GM12872 (cell line): ENCODE results near the gene SVEP1.

Experiments
- CTCF ChIP-seq: IDR thresholded peaks from 3 replicates; pipeline ENCODE4 v1.5.1; 2011; ENCODE audit warnings: low read depth, mild to moderate bottlenecking, low read length, moderate library complexity; ENCODE audit not compliant: insufficient read depth

Gene SVEP1

GRCh38 chr9:110555551-110556331 is 23.8 kb downstream of the SVEP1 start:
- TF ChIP-seq CTCF = no peak

- TF ChIP-seq CTCF = no peak
Observed at GRCh38 chr9:110546411-110546871, 33.1 kb downstream of the SVEP1 start.

GRCh38 chr9:110545705-110546104 is 33.8 kb downstream of the SVEP1 start:
- TF ChIP-seq CTCF = no peak

DNA sequence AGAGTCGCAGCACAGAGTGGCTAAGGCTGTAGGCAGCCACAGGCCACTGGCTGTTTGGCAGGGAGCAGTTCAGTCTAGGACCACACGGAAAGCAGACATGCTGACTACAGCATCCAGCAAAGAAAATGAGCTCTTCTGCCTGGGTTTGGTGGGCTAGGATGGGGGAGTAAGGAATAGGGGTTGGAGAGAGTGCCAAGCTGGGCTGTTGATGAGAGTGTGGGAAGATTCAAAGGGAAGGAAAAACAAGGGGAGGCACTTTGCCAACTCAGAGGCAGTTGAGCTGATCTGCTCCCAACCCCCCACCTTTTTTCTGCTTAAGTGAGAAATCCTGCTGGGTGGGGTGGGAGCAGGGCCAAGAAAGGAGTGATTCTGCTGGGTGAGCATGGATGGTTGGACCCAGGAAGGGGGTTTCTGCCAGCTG is 35.9 kb downstream of the SVEP1 start:
- no peak for TF ChIP-seq CTCF

DNA sequence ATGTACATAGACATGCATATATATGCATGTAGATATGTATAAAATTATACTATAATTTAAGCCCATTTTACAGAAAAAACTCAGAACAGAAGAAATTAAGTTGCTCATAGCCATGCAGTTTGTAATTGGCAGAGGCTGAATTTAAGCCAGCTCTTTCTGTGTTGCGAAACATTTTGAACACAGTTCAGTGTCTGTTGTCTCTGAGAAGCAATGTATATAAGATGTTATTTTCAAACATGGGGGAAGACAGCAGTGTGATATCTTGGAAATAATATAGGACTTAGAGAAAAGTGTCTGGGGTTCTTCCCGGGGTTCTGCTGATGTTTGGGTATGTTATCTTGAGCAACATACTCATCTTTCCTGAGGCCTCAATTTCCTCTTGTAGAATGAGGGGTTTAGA is 37.6 kb downstream of the SVEP1 start:
- no peak for TF ChIP-seq CTCF

DNA sequence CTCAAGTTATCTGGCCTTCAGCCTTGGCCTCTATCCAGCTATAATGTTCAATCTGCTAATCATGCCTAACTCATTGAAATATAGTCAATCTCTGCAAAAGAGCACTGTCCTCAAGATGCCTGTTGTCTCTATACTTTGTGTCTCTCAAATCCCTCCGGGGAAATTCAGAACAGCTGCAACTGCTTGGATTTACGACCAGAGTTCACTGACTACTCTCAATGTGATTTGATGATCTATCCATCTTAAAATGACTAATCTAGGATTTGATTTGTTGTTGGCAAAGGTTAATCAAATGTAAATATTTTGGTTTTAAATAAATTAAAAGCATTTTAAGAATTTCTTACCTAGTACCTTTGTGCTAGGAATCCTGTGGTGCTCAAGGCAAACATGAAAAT is 40.9 kb downstream of the SVEP1 start:
- no peak for TF ChIP-seq CTCF

- no peak for TF ChIP-seq CTCF
Observed at GRCh38 chr9:110537841-110538646, 41.5 kb downstream of the SVEP1 start.
